Endometrial microvascular endothelial cells (primary cell): Measurements from ENCODE around the gene MAP2K2. TPM values are rescaled to one million over a fixed set of nuclear protein-coding genes. Genes with fewer than 3 reads are reported as not detected.
"Not testable (repeated sequence)": the region's sequence is repeated elsewhere in the genome, so short reads cannot be mapped to it uniquely, and the experiment has no call there.

Experiments
- in situ Hi-C: cut with HindIII; loops from 2 replicates; pipeline ENCODE4 v1.10.0; 2017; ENCODE audit warnings: low sequenced_read_pairs, low pct_unique_long_range_greater_than_20kb; ENCODE audit errors: inconsistent ontology term
- total RNA-seq: library from RNA; depleted of rRNA; stranded (reverse); fragments of >200 nt; gene quantifications from one replicate; pipeline ENCODE4 v1.2.3, GENCODE V29; 2015; ENCODE audit errors: inconsistent ontology term

Gene MAP2K2
- total RNA-seq, 1 donor from 2014 or later, result 156 TPM

GRCh38 chr19:4135386-4135785, 11.5 kb upstream of the MAP2K2 start:
- in situ Hi-C loops, result not testable (repeated sequence)

GRCh38 chr19:4134351-4134750, 10.4 kb upstream of the MAP2K2 start:
- in situ Hi-C loops, result no loop called here

- in situ Hi-C loops, result no loop called here
Measured at GRCh38 chr19:4130744-4131438, 7.0 kb upstream of the MAP2K2 start.

- in situ Hi-C loops, result not testable (repeated sequence)
Measured at GRCh38 chr19:4129050-4129449, 5.1 kb upstream of the MAP2K2 start.

GRCh38 chr19:4127322-4127721, 3.4 kb upstream of the MAP2K2 start:
- in situ Hi-C loops, result not testable (repeated sequence)

- in situ Hi-C loops, result no loop called here
Measured at GRCh38 chr19:4124638-4125037, 716 bp upstream of the MAP2K2 start.

- in situ Hi-C loops, result no loop called here
Measured at GRCh38 chr19:4122480-4122879, 1.4 kb downstream of the MAP2K2 start.

- in situ Hi-C loops, result no loop called here
Measured at GRCh38 chr19:4121815-4122214, 2.1 kb downstream of the MAP2K2 start.

- in situ Hi-C loops, result no loop called here
Measured at GRCh38 chr19:4121273-4121612, 2.7 kb downstream of the MAP2K2 start.

GRCh38 chr19:4120559-4121272, 3.2 kb downstream of the MAP2K2 start:
- in situ Hi-C loops, result no loop called here

GRCh38 chr19:4119763-4120162, 4.2 kb downstream of the MAP2K2 start:
- in situ Hi-C loops, result no loop called here

GRCh38 chr19:4115818-4116385, 8.0 kb downstream of the MAP2K2 start:
- in situ Hi-C loops, result no loop called here

- in situ Hi-C loops, result no loop called here
Measured at GRCh38 chr19:4115050-4115817, 8.7 kb downstream of the MAP2K2 start.

GRCh38 chr19:4114181-4114580, 9.7 kb downstream of the MAP2K2 start:
- in situ Hi-C loops, result no loop called here

- in situ Hi-C loops, result no loop called here
Measured at GRCh38 chr19:4113398-4114088, 10.4 kb downstream of the MAP2K2 start.

GRCh38 chr19:4112367-4112766, 11.6 kb downstream of the MAP2K2 start:
- in situ Hi-C loops, result no loop called here

GRCh38 chr19:4109626-4109945, 14.3 kb downstream of the MAP2K2 start:
- in situ Hi-C loops, result no loop called here

- in situ Hi-C loops, result no loop called here
Measured at GRCh38 chr19:4108767-4109625, 14.9 kb downstream of the MAP2K2 start.
